HG03354 (cell line): Measurements from ENCODE around the gene SYVN1.
"Not testable (repeated sequence)": the region's sequence is repeated elsewhere in the genome, so short reads cannot be mapped to it uniquely, and the experiment has no call there.

ENCODE experiments used
- ATAC-seq: cut with Tn5 transposase; IDR thresholded peaks from one replicate; pipeline ENCODE4 v1.9.1; 2021; ENCODE audit warnings: mild to moderate bottlenecking; ENCODE audit not compliant: unreplicated experiment, poor library complexity, severe bottlenecking

Gene SYVN1

DNA sequence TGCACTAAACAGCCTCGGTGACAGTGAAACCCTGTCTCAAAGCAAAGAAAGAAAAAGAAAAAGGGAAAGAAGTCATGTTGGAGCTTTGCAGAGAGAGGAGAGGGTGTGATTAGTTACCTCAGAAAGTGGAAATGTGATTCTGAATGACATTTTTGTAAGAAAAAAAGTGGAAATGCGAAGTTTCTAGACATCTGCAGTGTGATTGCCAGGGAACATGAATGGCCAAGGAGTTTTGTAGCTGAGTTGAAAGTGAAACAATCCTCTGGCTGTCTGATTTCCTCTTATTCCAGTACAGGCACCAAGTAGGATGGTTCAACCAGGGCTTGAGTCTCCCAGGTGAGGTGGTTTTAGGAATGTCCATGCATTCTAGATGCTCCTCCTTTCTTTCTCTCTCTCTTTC is 17.8 kb upstream of the SYVN1 start:
- ATAC-seq: no peak

DNA sequence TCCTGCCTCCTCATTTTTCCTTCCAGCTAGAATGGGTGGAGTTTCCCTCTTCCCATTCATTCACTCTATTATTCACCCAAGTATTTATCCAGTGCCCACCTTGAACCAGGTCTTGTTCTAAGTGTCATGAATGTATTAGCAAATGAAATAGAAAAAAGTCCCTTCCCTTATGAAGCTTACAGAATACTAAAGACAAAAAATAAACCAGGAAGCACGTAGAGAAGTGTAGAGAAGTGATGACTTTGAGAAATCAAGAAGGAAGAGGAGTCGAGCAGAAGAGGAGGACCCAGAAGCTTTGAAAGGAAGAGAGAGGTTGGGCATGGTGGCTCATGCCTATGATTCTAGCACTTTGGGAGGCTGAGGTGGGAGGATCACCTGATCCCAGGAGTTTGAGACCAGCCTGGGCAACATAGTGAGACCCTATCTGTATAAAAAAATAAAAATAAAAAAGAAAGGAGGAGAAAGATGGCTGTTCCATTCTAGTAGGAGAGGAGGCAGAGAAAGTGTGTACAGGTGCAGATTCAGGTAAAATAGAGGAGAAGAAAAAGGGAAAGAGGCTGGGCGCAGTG is 17.1 kb upstream of the SYVN1 start:
- ATAC-seq: no peak

DNA sequence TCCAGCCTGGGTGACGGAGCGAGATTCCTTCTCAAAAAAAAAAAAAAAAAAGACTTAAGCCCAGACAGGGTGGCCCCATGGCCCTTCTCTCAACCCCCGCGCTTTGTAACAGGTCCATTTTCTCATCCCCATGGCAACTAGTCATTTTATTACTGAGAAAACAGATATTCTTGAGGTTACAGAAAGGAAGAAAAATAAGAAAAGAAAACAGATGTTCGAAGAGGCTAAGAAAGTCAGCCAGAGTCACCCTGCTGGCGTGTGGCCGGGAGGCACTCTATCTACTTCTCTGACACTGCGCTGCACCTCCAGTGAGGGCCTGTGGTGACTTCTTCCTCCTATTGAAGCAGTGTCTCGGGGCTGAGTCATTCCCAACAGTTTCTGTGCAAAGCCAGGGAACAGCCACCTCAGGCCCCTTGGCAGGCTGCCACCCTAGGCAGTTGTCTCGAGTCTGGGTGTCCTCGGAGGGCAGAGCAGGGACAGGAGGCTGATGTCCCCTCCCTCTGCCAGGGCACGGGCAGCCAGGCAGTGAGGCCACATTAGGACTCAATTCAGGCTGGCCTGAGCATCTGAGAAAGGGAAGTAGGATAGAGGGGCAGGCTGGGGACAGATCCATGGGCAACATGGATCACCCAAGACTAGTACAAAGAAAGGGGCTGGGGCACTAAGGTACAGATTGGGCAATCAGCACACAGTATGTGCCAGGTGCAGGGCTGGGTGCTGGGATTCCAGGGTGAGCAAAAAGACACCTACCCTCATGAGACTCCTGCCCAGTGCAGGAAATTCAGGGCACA is 16.4 kb upstream of the SYVN1 start:
- ATAC-seq: no peak

DNA sequence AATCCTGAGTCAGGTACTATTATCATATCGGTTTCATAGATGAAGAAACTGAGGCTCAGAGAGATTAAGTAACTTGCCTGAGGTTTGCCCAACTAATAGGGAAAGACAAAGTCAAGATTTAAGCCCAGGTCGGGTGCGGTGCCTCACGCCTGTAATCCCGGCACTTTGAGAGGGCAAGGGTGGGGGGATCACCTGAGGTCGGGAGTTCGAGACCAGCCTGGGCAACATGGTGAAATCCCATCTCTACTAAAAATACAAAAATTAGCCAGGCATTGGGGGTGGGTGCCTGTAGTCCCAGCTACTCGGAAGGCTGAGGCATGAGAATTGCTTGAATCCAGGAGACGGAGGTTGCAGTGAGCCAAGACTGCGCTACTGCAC is 15.8 kb upstream of the SYVN1 start:
- ATAC-seq: not testable (repeated sequence)

DNA sequence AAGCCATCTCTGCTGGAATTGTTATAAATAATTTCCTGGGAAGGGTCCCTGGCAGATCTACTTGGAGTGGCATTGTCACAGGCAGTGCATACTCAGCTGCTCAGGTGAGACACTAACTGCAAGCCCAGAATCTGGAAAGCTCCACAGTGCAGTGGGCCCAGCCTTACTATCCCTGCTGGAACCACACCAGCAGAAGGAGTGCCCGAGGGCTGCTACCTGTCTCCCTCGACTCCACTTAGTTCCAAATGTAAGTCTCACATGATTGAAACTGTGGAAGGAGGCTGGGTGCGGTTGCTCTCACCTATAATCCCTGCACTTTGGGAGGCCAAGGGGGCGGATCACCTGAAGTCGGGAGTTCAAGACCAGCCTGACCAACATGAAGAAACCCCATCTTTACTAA is 14.3 kb upstream of the SYVN1 start:
- ATAC-seq: no peak

DNA sequence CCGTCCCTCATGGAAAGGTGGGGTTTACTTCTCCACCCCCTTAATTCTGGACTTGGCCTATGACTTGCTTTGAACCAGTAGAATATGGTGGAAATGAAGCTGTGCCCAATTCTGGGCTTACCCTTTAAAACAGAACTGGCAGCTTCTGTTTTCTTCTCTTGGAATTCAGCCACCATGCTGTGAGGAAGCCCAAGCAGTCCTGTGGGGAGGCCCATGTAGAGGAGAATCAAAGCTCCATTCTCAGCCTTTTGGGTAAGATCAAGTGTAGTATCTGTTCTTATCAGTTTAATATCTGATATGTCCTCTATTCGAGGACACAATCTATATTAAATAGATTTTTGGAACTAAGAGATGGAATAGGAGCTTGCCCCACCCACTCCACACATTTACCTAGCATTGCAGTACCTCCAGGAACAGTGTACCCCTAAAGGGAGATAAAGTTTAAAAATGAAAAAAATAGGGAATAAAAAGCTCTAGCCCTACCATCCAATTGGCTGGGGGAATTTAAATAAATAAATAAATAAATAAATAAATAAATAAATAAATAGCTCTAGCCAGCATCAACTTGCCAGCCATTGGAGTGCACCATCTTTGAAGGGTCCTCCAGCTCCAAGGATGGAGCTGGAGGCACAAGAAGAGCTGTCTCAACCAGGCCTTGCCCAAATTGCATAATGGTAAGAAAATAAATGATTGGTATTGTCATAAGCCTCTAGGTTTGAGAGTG is 13.2 kb upstream of the SYVN1 start:
- no peak for ATAC-seq

DNA sequence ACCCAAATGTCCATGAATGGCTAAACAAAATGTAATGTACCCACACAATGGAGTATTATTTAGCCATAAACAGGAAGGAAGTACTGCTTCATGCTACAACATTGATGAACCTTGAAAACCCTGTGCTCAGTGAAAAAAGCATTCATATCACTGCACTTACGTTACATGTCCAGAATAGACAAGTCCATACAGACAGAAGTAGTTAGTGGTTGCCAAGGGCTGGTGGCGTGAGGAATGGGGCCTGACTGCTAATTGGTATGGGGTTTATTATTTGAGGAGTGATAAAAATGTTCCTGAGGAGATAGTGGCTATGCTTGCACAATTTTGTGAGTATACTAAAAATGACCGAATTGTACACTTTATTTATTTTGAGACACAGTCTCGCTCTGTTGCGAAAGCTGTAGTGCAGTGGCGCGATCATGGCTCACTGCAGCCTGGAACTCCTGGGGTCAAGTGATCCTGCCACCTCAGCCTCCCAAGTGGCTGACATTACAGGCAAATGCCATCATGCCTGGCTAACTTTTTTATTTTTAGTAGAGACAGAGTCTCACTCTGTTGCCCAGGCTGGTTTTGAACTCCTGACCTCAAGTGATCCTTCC is 7.7 kb upstream of the SYVN1 start:
- no peak for ATAC-seq

DNA sequence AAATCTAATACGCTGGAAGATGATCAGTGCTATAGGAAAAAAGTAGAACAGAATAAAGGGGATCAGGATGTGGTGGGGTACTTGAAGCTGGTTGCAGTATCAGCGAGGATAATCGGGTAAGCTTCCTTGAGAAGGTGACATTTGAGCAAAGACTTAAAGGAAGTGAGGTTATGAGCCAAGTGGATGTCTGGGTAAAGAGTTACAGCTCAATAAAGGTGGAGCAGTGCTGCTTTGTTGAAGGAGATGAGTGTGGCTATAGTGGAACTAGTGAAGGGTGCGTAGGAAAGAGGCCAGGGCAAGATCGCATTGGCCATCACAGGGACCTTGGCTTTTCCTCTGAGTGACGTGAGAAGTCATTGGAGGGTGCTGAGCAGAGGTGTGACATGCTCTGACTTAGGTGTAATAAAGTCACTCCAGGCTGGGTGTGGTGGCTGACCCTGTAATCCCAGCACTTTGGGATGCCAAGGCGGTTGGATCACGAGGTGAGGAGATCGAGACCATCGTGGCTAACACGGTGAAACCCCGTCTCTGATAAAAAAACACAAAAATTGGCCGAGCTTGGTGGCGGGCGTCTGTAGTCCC is 2.3 kb upstream of the SYVN1 start:
- ATAC-seq: no peak

DNA sequence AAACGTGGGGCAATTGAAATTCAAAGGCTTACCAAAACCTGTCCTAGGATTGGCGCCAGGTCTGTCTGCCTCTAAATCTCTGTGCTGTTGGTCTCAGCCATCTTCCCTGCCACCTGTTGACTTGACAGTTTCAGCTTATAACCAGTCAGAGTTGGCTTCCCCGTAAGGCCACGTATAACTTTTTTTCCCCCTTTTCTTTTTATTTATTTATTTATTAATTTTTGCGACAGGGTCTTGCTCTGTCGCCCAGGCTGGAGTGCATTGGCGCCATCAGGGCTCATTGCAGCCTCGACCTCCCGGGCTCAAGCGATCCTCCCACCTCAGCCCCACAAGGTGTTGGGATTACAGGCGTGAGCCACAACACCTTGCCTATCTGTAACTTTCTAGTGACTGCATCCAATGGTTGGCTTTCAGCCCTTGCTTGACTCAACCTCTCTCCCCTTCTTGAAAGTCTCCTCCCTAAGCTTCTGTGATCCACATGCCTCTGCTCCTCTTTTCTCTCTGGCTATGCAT is 1.4 kb upstream of the SYVN1 start:
- ATAC-seq: no peak

DNA sequence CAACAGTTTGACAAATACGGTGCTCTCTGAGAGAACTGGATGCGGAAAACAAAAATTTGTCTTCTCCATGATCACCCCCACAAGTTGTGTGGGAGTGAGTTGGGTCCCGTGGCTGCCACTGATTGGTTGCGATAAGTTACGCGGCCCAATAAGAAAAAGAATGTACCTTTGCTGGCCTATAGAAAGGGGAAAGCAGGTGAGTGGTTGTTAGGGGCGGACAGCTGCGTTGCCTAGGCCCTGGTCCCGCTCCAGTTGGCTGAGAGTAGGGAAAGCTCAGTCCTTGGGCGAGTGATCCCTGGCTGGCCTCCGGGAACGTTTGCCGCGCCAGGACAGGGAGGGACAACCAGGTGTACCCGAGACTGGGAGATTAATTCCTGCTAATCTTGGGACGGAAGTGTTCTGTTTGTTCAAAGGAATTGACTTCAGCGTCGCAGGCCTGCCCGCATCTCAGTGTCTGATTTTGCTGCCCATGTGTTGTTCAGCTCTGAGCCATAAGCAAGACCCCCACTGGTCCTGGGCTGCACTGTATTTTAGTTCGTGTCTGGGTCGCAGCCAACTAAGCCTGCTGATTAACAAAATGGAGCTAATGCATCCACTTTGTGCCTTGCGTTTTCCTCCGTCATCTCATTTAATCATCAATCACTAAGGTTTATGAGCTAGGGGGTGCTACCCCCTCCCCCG is 773 bp upstream of the SYVN1 start:
- peak; percentile 68 for ATAC-seq

DNA sequence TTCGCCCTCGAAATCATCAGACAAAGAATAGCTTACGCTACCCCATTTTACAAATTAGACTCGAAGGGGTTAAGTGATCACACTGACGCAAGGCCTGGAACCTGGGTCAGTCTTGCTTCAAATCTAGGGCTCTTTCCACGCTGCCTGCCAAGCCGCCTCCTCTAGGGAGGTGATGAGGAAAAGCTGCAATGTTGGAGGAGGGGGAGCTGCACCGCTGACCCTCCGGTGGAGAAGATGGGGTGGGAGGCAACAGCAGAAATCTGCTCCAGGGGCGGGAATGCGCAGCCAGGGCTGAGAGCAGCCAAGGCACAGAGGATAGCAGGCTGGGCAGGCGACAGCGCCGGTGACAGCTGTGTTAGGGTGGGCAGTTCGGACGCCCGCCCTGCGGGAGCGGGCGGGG is 595 bp downstream of the SYVN1 start:
- ATAC-seq: peak; percentile 0

DNA sequence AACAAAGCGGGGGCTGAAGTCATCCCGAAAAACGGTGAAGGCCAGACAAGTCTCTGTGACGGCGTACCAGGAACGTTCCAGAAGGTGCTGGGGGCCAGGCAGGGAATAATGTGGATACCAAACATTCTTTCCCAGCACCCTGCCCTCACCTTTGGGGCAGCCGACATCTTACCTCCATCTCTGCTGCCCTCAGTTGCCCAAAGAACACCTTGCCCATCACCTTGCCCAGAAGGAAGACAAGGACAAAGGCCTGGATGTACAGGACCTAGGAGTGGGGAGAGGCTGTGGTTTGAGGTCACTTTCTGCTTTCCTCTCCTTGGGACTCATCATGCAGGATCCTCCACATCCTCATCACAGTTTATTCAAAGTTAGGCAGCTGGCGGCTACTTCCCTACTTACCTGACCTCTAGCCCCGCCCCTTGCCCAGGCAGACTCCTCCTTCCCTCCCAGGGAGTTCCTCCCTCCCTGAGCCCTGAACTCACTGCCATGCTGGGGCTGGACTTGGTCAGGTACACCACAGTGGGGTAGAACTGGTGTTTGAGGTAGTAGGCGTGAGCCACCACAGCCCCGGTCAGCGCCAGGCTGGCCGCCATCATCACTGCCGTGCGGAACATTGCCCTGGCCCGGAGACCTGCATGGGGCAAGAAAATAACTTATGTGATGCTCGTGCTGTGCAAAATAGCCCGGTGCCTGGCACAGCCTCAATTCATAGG is 1.2 kb downstream of the SYVN1 start:
- no peak for ATAC-seq

DNA sequence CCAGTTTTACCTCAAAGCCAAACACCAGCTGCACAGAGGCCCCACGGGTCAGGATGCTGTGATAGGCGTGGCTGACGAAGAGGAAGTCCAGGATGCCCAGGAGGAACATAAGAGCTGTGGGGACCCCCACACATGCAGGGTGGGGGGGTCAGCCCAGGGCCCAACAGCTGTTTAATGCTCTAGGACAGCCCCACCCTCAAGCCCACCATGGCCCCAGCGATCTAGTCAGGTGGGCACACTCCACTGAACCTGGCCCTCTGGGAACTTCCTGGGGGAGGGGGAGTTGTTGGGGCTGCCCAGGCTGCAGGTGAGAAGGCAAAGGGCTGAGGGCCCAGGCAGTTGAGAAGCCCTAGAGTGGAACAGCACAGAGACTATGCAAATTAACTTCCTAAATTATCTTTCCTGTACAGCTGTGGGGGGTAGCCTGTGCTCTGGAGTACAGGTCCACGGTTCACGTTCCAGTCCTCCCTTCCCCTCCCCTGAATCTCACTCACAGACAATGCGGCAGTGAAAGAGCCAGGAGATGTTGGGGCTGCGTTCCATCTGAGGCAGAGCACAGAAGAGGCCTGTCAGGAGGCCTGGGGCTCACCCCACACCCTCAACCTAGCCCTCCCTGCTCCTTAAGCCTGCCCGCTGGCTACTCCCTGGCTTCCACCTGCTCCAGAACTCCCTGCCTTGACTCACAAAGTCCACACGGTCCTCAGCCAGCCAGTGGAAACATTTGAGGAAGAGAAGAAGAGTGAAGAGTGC is 1.9 kb downstream of the SYVN1 start:
- no peak for ATAC-seq

DNA sequence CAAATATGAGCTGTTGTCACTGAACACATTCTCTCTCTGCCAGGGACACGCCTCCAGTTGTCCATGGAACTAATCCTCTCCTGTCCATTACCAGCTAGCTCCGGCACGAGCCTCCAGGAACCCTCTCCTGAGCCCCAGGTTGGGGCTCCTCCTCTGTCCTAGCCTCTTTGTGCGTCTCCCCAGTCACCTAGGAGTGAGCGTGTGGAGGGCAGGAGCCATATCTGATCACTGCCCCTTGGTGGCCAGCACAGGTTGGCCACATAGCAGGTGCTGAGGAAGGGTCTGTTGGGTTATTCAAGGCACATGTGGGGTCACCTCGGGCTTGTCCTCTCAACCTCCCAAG is 2.5 kb downstream of the SYVN1 start:
- ATAC-seq: no peak

DNA sequence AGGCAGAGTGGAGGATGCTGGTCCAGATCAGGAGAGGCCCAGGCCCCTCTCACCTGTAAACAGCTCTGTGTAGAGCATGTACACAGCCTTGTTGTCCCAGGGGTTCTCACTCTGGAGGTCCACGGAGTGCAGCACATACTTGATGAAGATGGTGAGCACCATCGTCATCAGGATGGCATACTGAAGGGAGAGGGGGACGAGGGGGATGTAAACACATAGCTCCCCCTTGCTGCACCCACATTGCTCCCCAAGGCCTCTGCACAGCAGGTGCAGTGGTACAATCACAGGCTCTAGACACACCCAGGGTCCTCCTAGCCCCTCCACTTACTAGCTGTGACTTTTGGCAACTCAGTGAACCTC is 2.9 kb downstream of the SYVN1 start:
- no peak for ATAC-seq

DNA sequence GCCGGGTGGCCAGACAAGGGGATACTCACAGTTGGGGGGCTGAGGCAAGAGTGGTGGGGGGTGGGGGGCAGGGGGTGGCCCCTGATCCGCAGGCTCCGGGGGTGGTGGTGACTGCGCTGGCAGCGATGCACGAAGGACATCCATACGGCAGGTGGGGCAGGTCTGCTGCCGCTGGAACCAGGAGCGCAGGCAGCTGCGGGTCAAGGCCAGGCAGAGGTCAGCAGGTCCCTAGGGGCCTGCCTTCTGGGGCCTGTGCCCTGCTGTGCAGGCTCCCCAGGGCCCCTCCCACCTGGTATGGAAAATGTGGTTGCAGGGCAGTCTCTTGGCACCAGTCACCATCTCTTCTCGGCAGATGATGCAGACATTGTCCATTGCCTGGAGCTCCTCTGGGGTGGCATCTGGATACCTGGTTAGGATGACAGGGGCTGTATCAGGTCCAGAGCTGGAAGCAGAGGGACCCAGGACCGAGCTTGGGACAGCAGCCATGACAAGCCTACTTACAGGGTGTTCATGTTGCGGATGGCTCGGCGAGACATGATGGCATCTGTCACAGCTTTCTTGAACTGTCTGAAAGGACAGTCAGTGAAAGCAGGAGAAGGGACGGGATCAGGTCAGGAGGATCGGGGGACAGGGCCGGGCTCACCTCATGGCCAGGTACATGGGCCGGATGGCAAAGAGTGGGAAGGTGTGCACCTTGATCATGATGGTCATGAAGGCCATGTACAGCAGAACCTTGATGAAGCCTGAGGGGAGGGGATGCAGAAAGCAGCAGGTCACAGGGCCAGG is 3.5 kb downstream of the SYVN1 start:
- ATAC-seq: no peak

DNA sequence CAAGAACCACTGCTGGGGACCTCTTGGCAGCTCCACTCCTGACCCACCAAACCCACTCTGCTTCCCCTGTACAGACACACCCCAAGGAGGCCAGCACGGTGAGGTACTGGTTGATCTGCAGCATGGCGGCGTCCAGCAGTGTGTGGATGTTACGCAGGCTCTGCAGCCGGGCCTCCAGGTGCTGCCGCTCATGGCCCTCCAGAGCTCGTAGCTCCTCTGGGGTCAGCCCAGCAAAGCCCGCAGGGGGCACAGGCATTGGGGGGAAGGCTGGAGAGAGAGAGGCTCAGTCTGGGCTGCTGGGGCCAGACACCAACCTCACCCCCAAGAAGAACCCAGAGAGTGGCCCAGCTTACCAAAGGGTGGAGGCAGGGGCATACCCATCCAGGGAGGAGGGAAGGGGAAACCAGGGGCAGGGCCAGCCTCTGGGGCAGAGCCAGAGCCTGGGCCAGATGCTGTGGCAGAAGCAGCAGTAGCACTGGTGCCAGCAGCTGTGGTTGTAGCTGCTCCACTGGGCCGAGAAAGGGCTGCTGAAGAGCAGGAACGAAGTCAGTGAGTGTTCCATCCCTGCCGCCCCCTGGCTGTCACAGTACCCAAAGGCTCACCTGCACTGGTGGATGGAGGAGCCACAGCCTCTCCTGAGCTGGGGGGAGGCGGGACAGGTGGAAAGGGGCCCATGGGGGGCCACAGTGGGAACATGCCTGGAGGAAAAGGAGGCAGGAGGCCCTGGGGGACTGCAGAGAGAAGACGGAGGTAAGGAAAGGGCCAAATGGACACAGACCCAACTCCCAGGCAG is 4.5 kb downstream of the SYVN1 start:
- ATAC-seq: no peak
